ENCODE results near the gene ARFIP1.

Gene ARFIP1

DNA sequence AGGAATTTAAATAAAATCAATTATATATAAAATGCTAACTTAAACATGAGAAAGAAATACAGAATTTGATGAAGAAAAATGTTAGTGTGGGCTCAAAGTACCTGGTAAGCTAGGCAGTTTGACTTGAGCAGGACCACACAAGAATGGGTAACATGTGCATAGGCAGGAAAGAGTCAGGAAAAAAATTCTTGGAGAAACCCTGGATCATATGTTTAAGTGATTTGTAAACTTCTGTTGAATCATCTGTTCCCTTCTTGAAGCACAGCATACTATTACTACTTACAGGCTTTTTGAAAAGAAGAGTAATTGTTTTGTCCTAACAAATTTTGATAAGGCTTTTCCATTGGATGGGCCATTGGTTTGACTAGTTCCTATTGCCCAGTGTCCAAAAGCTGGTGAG is 118.9 kb downstream of the ARFIP1 start:
- no peak for DNase-seq (ENCODE audit: low spot score)

DNA sequence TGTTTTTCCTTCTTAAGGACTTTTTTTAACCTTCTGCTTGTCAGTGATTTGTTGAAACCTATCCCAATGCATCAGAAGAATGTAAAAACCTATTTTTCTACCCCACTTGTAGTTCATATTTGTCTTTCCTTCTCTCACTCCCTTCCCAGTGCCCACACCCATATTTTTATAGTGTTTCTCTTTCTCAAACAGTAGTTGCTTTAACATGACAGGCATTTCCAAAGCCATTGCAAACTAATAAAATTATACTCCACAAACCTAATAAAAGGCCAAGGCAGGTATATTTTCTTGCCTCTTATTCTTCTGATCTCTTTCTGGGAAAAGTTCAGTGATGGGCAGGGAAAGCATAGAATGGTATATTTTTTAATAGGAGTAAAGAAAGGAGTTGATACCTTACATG is 120.6 kb downstream of the ARFIP1 start:
- no peak for DNase-seq (ENCODE audit: low spot score)

GRCh38 chr4:152901205-152901604 is 121.5 kb downstream of the ARFIP1 start:
- no peak for DNase-seq (ENCODE audit: low spot score)

DNA sequence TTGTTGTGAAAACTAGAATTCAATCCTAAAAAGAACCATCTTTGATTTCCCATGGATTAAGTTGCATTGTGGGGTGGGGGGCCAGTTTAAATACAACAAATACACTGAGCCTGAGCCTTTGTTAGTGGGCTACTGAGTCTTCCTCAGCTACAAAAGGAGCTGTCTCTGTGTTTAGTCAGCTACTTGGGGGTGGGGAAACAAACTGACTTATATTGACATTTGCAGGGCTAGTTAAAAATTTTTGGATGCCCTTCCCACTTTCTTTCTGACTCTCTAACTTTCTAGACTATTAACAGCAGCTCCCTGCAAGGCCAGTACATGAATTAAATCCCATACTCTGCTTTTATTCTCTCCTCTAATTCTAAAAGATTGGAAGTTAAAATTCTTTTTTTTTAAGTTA is 123.9 kb downstream of the ARFIP1 start:
- DNase-seq (ENCODE audit: low spot score): no peak

DNA sequence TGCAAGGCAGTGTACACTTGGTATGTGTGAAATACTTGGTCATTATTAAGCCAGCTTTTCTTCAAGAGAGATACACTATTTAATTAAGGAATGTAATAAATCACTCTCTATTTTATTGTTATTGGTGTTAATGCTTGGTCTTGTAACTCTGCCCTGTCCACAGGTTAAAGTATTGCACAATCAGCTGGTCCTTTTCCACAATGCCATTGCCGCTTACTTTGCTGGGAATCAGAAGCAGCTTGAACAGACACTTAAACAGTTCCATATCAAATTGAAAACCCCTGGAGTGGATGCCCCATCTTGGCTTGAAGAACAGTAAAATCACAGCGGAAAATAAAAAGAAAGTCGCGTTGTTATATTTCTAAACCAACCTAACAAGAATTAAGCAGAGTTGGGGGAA is 130.1 kb downstream of the ARFIP1 start:
- DNase-seq (ENCODE audit: low spot score): no peak

GRCh38 chr4:152910521-152910920 is 130.8 kb downstream of the ARFIP1 start:
- DNase-seq (ENCODE audit: low spot score): no peak

DNA sequence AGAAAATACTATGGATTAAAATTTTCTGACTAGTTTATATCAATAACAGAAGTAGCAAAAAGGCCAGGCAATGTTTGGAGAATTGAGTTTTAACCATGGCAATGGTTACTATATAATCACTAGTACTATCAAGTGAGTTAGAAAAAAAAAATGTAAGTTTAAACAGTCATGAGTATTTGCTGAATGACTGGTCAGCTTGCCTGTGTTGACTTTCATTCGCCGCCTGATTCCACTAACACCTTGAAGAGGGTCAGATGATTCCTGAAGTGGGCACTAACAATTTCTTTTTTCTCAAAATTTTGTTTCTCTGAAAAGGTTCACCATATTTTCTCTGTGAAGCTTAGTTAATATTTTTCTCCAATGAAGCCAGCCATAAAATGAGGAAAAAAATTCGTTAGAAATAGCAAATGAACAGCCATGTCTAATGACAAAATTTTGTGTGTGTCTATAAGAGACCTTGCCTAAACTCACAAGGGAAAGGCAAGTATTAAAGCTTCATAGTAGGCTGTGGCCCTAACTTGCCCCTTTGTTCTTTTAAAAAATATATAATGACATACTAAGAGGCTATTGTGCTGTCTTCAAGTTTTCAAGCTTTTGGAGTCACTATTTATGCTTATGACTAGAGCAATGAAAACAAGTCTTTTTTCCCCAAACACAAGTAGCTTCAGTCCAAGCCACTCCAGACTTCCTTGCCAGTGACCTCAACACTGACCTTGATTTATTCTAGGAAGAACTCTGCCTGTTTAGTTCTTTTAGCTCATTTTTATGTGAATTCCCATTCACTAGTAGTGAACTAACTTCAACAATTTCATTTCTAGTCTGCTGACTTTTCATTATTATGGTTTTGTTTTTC is 138.0 kb downstream of the ARFIP1 start:
- no peak for DNase-seq (ENCODE audit: low spot score)

DNA sequence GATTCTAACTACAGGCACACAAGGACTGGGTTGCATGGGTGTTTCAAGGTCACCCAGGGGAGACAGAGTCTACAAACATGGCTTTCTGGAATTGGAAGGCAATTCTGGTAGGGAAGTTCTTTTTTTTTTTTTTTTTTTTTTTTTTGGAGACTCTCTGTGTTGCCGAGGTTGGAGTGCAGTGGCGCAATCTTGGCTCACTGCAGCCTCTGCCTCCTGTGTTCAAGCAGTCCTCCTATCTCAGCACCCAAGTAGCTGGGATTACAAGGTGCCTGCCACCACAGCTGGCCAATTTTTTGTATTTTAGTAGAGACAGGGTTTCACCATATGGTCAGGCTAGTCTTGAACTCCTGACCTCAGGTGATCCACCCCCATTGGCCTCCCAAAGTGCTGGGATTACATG is 140.1 kb downstream of the ARFIP1 start:
- DNase-seq (ENCODE audit: low spot score): no peak

DNA sequence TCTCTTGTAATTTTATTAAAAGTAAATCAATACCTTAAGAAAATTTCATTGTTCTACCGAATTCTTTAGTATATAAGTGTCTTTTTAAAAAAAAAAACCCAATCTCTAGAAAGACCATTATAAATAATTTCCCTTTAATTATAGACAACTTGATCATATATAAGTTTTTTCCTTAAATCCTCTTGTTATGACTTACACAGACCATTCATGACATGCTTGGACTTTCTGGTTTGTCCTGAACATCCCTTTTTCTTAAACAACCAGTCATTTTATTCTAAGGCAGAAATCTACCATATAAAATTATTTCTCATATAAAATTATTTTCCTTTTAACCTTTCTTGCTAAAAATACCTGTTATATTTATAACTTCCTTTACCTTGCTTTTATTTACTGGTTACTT is 141.0 kb downstream of the ARFIP1 start:
- no peak for DNase-seq (ENCODE audit: low spot score)

- DNase-seq (ENCODE audit: low spot score): no peak
Measured at GRCh38 chr4:152921284-152921683, 141.5 kb downstream of the ARFIP1 start.

DNA sequence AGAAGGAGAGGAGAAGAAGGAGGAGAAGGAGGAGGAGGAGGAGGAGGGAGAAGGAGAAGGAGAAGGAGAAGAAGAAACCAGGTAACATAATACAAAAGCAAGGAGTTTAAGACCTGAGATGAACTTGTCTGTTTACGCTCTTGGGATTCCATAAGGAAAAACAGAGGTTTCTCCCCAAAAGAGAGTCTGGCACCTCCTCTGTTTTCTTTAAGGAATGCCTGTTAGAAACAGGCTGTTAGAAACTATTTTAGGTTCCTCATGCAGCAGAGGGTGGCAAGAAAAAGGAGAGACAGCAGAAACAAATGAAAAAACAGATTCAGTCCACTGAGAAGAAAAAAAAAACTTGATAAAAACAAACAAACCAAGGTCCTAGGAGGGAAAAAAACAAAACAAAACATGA is 146.1 kb downstream of the ARFIP1 start:
- DNase-seq (ENCODE audit: low spot score): no peak

DNA sequence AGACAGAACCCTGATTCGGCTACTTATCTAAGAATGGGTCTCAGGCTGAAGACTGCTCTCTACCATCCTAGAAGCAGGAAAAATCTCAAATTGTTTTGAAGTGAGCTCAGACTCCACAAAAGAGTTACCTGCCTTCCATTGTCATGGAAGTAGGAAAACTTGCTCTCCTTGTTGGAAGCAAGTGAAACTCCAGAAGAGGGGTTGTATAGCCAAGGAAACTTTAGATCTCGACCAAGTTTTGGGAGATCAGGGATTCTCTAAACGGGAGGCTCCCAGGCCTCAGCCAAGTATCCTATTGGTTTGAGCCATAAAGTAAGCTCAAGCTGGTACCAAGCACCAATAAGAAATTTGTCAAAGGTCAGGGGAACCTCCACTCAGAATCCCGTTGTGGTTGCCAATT is 147.2 kb downstream of the ARFIP1 start:
- no peak for DNase-seq (ENCODE audit: low spot score)

DNA sequence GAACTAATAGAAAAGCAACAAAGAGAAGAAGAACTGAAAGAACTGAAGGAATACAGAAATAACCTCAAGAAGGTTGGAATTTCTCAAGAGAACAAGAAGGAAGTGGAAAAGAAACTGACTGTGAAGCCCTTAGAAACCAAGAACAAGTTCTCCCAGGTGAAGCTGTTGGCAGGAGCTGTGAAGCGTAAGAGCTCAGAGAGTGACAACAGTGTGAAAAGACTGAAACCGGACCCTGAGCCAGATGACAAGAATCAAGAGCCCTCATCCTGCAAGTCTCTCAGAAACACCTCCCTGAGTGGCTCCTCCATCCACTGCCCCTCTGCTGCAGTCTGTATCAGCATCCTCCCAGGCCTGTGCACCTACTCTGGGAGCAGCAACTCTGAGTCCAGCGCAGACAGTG is 148.0 kb downstream of the ARFIP1 start:
- DNase-seq (ENCODE audit: low spot score): no peak

- DNase-seq (ENCODE audit: low spot score): no peak
Measured at GRCh38 chr4:152928286-152928685, 148.5 kb downstream of the ARFIP1 start.

GRCh38 chr4:152929888-152930287 is 150.1 kb downstream of the ARFIP1 start:
- DNase-seq (ENCODE audit: low spot score): no peak

DNA sequence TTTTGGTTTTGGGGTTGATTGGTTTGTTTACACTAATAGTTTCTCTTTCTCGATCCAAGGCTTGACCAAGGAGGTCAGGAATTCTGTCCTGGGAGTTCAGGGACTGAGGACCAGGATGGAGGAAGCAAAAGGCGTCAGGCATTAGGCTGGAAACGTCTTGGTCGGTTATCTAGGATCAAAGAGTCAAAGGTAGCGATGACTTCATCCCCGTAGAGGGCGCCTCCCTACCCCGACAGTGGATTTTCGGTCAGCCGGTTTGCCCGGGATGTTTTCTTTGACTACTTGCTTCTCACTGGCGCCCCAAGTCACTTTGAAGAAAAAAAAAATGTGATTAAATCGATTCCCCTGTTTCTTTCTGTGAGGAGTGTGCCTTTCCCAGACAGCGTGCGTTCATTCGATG is 155.4 kb downstream of the ARFIP1 start:
- DNase-seq (ENCODE audit: low spot score): peak; percentile 36

- DNase-seq (ENCODE audit: low spot score): peak; percentile 65
Measured at GRCh38 chr4:152935631-152936445, 156.1 kb downstream of the ARFIP1 start, which contains the start of gene FHDC1. FHDC1 (plus strand) TSS chr4:152936323; CDS start chr4:152943058, 6,735 bp downstream.

DNA sequence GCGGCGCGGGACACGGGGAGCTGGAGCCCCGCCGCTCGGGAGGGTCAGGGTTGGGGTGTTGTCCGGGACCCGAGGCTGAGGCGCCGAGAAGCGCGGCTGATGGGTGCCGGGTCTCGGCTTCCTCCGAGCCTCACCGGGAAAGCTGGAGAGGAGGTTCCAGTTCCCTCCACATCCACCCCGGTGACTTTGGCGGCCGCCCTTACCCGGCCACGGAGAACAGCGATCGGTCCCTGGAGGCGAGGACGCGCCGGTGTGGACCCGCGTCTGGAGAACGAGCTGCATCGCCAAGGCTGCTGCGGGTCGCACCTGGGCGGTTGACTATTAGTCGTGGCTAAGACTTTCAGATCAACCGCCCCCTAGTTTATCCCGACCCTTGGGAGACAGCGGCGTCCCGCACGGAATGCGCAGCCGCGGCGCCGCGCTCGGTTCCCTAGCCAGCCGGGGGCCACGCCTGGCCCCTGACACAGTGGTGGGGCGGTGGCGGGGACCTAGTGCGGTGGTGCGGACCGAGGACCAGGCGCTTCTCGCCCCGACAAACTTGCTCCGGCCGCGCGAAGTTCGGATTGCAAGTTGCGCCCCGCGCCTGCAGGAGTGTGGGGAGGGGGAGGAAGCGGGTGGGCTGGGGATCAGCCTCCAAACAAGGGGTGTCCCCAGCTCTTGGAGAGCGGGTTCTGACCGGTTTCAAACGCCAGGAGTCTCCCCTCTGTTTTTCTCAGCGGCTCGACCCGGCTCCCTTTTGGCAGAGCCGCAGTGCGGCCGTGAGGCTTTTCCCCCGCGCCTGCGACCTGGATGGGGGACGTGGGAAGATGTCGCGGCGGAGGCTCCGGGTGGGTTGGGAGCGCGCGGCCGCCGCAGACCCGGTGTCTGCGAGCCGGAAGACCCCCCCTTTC is 156.9 kb downstream of the ARFIP1 start:
- peak; percentile 45 for DNase-seq (ENCODE audit: low spot score)

GRCh38 chr4:152937336-152938236 is 157.8 kb downstream of the ARFIP1 start:
- peak; percentile 38 for DNase-seq (ENCODE audit: low spot score)

GRCh38 chr4:152938237-152938947 is 158.6 kb downstream of the ARFIP1 start:
- DNase-seq (ENCODE audit: low spot score): no peak
